ENCODE measurements around the gene DNTTIP2.

GRCh38 chr1:93829061-93829460 is 49.9 kb downstream of the DNTTIP2 start:
- TF ChIP-seq CTCF (IDR thresholded peaks at IDR 0.05; ENCODE audit: poor library complexity) = no peak
- no peak for TF ChIP-seq EZH2 (IDR thresholded peaks at IDR 0.05; ENCODE audit: borderline replicate concordance)
- no peak for TF ChIP-seq EZH2phosphoT487 (IDR thresholded peaks at IDR 0.05; ENCODE audit: low read depth, severe bottlenecking, unreplicated experiment)

Data from hepatocyte (in vitro differentiated cells).